Adipocyte (in vitro differentiated cells): ENCODE measurements around the gene OTUD4.
A peak's percentile ranks its signal among the peaks of the same experiment; 100 is the strongest.

Source experiments
- DNase-seq: peaks from one replicate; pipeline ENCODE4 v3.0.0-alpha.2; 2015; ENCODE audit warnings: low read depth
- H3K27me3 ChIP-seq: replicated peaks from 2 replicates; pipeline ENCODE4 v1.7.0; 2013; ENCODE audit warnings: mild to moderate bottlenecking, low read length, moderate library complexity; ENCODE audit not compliant: control insufficient read depth, insufficient read depth
- H3K36me3 ChIP-seq: 2 replicates; pipeline ENCODE4 v1.7.0; 2013; ENCODE audit warnings: low read length, mild to moderate bottlenecking, moderate library complexity; ENCODE audit not compliant: control insufficient read depth, insufficient read depth, severe bottlenecking
- H3K4me1 ChIP-seq: 2 replicates; pipeline ENCODE4 v1.7.0; 2013; ENCODE audit warnings: mild to moderate bottlenecking, low read length, moderate library complexity; ENCODE audit not compliant: control insufficient read depth, insufficient read depth
- H3K4me3 ChIP-seq: 2 replicates; pipeline ENCODE4 v1.7.0; 2013; ENCODE audit warnings: mild to moderate bottlenecking, low read length, moderate library complexity
- H3K9ac ChIP-seq: 2 replicates; pipeline ENCODE4 v1.7.0; 2013; ENCODE audit warnings: mild to moderate bottlenecking, low read length, moderate library complexity
- H3K9me3 ChIP-seq: 2 replicates; pipeline ENCODE4 v1.7.0; 2013; ENCODE audit warnings: mild to moderate bottlenecking, low read length, moderate library complexity; ENCODE audit not compliant: control insufficient read depth

OTUD4 gene

GRCh38 chr4:145107126-145107525, 73.3 kb downstream of the OTUD4 start:
- Histone ChIP-seq H3K27me3 (no peaks in the 10 kb centered on the region), H3K4me1 (no peaks in the 10 kb centered on the region), H3K4me3 (no peak overlapping the region), H3K36me3 (peaks cover 78% of the 10 kb centered on the region), H3K9me3 (no peaks in the 10 kb centered on the region), H3K9ac (no peak overlapping the region)
- DNase-seq, result no peak

GRCh38 chr4:145103496-145103895, 76.9 kb downstream of the OTUD4 start:
- H3K4me3 ChIP-seq, result no peak overlapping the region
- no peak overlapping the region for H3K9ac ChIP-seq
- H3K36me3 ChIP-seq, result peaks cover 43% of the 10 kb centered on the region
- H3K4me1 ChIP-seq, result peaks cover 23% of the 10 kb centered on the region
- DNase-seq, result no peak
- no peaks in the 10 kb centered on the region for H3K9me3 ChIP-seq
- H3K27me3 ChIP-seq, result no peaks in the 10 kb centered on the region

GRCh38 chr4:145102619-145103018, 77.8 kb downstream of the OTUD4 start:
- Histone ChIP-seq H3K36me3 (peaks cover 34% of the 10 kb centered on the region), H3K9ac (no peak overlapping the region), H3K27me3 (no peaks in the 10 kb centered on the region), H3K4me1 (peaks cover 23% of the 10 kb centered on the region), H3K9me3 (no peaks in the 10 kb centered on the region), H3K4me3 (no peak overlapping the region)
- DNase-seq, result no peak

GRCh38 chr4:145101091-145101490, 79.3 kb downstream of the OTUD4 start:
- Histone ChIP-seq H3K36me3 (peaks cover 19% of the 10 kb centered on the region), H3K4me3 (no peak overlapping the region), H3K9ac (no peak overlapping the region)

GRCh38 chr4:145099653-145100052, 80.7 kb downstream of the OTUD4 start:
- H3K9ac ChIP-seq, result peak overlapping the region; percentile 99
- peaks cover 32% of the 10 kb centered on the region for H3K4me1 ChIP-seq
- peaks cover 16% of the 10 kb centered on the region for H3K36me3 ChIP-seq
- H3K27me3 ChIP-seq, result no peaks in the 10 kb centered on the region
- DNase-seq, result peak; percentile 11
- H3K9me3 ChIP-seq, result no peaks in the 10 kb centered on the region
- peak overlapping the region; percentile 99 for H3K4me3 ChIP-seq

More at GRCh38 chr4:145101091-145101490, 79.3 kb downstream of the OTUD4 start:
- DNase-seq, result peak; percentile 52
- H3K9me3 ChIP-seq, result no peaks in the 10 kb centered on the region
- no peaks in the 10 kb centered on the region for H3K27me3 ChIP-seq
- H3K4me1 ChIP-seq, result peaks cover 32% of the 10 kb centered on the region

- peaks cover 32% of the 10 kb centered on the region for H3K4me1 ChIP-seq
- H3K9me3 ChIP-seq, result peaks cover 7% of the 10 kb centered on the region
- H3K36me3 ChIP-seq, result peaks cover 21% of the 10 kb centered on the region
- DNase-seq, result peak; percentile 80
- no peaks in the 10 kb centered on the region for H3K27me3 ChIP-seq
- peak overlapping the region; percentile 99 for H3K4me3 ChIP-seq
- H3K9ac ChIP-seq, result peak overlapping the region; percentile 99
These were observed 81.7 kb downstream of the OTUD4 start for GRCh38 chr4:145098675-145099037.

- H3K4me1 ChIP-seq, result peaks cover 32% of the 10 kb centered on the region
- no peaks in the 10 kb centered on the region for H3K27me3 ChIP-seq
- H3K36me3 ChIP-seq, result peaks cover 27% of the 10 kb centered on the region
- DNase-seq, result peak; percentile 100
- H3K9me3 ChIP-seq, result peaks cover 14% of the 10 kb centered on the region
- H3K9ac ChIP-seq, result peak within 1 kb of the TSS; percentile 99
- peak within 1 kb of the TSS; percentile 99 for H3K4me3 ChIP-seq
These were observed 82.3 kb downstream of the OTUD4 start, which contains the start of the genes ABCE1 and ANAPC10 for GRCh38 chr4:145097821-145098674. TSS of gene ABCE1 (plus strand) at chr4:145098311. CDS start at chr4:145104413, 6,102 bp downstream. TSS of gene ANAPC10 (minus strand) at chr4:145098196. CDS start at chr4:145096099, 2,097 bp downstream.

GRCh38 chr4:145097331-145097820, 83.0 kb downstream of the OTUD4 start:
- Histone ChIP-seq H3K9ac (peak overlapping the region; percentile 99), H3K27me3 (no peaks in the 10 kb centered on the region), H3K9me3 (peaks cover 14% of the 10 kb centered on the region), H3K4me3 (peak overlapping the region; percentile 99), H3K4me1 (peaks cover 32% of the 10 kb centered on the region), H3K36me3 (peaks cover 34% of the 10 kb centered on the region)
- DNase-seq, result no peak

- Histone ChIP-seq H3K4me1 (peaks cover 20% of the 10 kb centered on the region), H3K36me3 (peaks cover 59% of the 10 kb centered on the region), H3K27me3 (no peaks in the 10 kb centered on the region), H3K9ac (no peak overlapping the region), H3K4me3 (no peak overlapping the region), H3K9me3 (peaks cover 14% of the 10 kb centered on the region)
- no peak for DNase-seq
These were observed 86.8 kb downstream of the OTUD4 start for GRCh38 chr4:145093638-145094037.

GRCh38 chr4:145090380-145090779, 90.0 kb downstream of the OTUD4 start:
- no peak for DNase-seq
- Histone ChIP-seq H3K4me3 (no peak overlapping the region), H3K27me3 (no peaks in the 10 kb centered on the region), H3K9me3 (peaks cover 14% of the 10 kb centered on the region), H3K36me3 (peaks cover 60% of the 10 kb centered on the region), H3K9ac (no peak overlapping the region), H3K4me1 (peaks cover 11% of the 10 kb centered on the region)

- Histone ChIP-seq H3K36me3 (peaks cover 15% of the 10 kb centered on the region), H3K9ac (no peak overlapping the region), H3K27me3 (no peaks in the 10 kb centered on the region), H3K9me3 (no peaks in the 10 kb centered on the region), H3K4me3 (no peak overlapping the region), H3K4me1 (no peaks in the 10 kb centered on the region)
- DNase-seq, result no peak
These were observed 96.3 kb downstream of the OTUD4 start for GRCh38 chr4:145083891-145084605.
